Activated CD8-positive, alpha-beta memory T cell treated with anti-CD3 and anti-CD28 coated beads for 24 hours (primary cell): ENCODE results near the gene RFT1.
"Not testable (repeated sequence)": the region's sequence is repeated elsewhere in the genome, so short reads cannot be mapped to it uniquely, and the experiment has no call there.

Source experiments
- DNase-seq: peaks from one replicate; pipeline ENCODE4 v3.0.0-alpha.2; 2020

The RFT1 gene

GRCh38 chr3:53163444-53164387 lies 33.5 kb upstream of the RFT1 start:
- no peak for DNase-seq

GRCh38 chr3:53162672-53163443 lies 32.6 kb upstream of the RFT1 start:
- DNase-seq = peak; percentile 72

GRCh38 chr3:53161820-53162671 lies 31.8 kb upstream of the RFT1 start:
- DNase-seq = peak; percentile 75

GRCh38 chr3:53161450-53161819 lies 31.2 kb upstream of the RFT1 start:
- no peak for DNase-seq

GRCh38 chr3:53160660-53161449 lies 30.6 kb upstream of the RFT1 start, which contains the start of gene PRKCD:
TSS of gene PRKCD (plus strand) at chr3:53161209. CDS start at chr3:53178423, 17,214 bp downstream.
- DNase-seq = peak; percentile 87

GRCh38 chr3:53160061-53160659 lies 29.9 kb upstream of the RFT1 start:
- DNase-seq = no peak

- no peak for DNase-seq
Observed at GRCh38 chr3:53159156-53160060, 29.2 kb upstream of the RFT1 start.

- no peak for DNase-seq
Observed at GRCh38 chr3:53158765-53159155, 28.5 kb upstream of the RFT1 start.

GRCh38 chr3:53157974-53158580 lies 27.8 kb upstream of the RFT1 start:
- no peak for DNase-seq

- no peak for DNase-seq
Observed at GRCh38 chr3:53156368-53156834, 26.2 kb upstream of the RFT1 start.

- no peak for DNase-seq
Observed at GRCh38 chr3:53155760-53156159, 25.5 kb upstream of the RFT1 start.

- DNase-seq = no peak
Observed at GRCh38 chr3:53154881-53155285, 24.6 kb upstream of the RFT1 start.

GRCh38 chr3:53153980-53154379 lies 23.7 kb upstream of the RFT1 start:
- DNase-seq = no peak

- no peak for DNase-seq
Observed at GRCh38 chr3:53153264-53153823, 23.1 kb upstream of the RFT1 start.

- no peak for DNase-seq
Observed at GRCh38 chr3:53151870-53152660, 21.8 kb upstream of the RFT1 start.

GRCh38 chr3:53151465-53151864 lies 21.2 kb upstream of the RFT1 start:
- DNase-seq = no peak

GRCh38 chr3:53151086-53151438 lies 20.8 kb upstream of the RFT1 start:
- DNase-seq = not testable (repeated sequence)

GRCh38 chr3:53150247-53151085 lies 20.2 kb upstream of the RFT1 start:
- DNase-seq = no peak
